Upper lobe of left lung (tissue), 4 donors: ENCODE measurements around the gene HIF3A.

ENCODE experiments used
- EP300 ChIP-seq, 4 donors: sonication (generic); formaldehyde crosslinking; IDR thresholded peaks; one replicate each; pipeline ENCODE4 v1.5.1; 2017; ENCODE audit warnings: antibody characterized with exemption in 4 of 4, control low read depth in 2 of 4
- TF ChIP-seq, protein P1 (sequence below), 6 experiments: fragments of 450-650 bp in 4 of 6; fragments of 200-600 bp in 2 of 6; sonication (generic) in 2 of 6; IDR thresholded peaks; one replicate each; pipeline ENCODE4 v1.5.1; 2016 to 2019; ENCODE audit warnings: antibody characterized with exemption in 6 of 6

DNA sequence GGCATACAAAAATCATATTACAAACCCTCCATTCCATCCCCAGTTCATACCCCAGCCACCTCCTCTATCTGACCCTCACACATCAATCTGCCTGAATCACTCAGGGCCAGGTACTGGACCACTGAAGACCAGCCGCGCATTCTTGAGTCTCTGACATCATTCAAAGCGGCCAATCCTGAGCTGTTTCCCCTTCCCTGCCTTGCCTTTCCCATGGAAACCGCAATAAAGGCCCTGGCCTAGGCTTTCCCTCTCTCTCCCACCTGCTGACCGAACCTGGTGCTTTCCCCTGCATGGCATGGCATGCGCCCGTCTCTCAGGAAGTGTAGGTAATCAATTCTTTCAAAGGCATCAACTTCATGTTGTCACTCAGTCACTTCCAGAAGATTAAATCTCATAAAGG lies 17.7 kb upstream of the HIF3A start:
- no peak for TF ChIP-seq EP300 (IDR thresholded peaks at IDR 0.05)
- TF ChIP-seq, protein P1, sequence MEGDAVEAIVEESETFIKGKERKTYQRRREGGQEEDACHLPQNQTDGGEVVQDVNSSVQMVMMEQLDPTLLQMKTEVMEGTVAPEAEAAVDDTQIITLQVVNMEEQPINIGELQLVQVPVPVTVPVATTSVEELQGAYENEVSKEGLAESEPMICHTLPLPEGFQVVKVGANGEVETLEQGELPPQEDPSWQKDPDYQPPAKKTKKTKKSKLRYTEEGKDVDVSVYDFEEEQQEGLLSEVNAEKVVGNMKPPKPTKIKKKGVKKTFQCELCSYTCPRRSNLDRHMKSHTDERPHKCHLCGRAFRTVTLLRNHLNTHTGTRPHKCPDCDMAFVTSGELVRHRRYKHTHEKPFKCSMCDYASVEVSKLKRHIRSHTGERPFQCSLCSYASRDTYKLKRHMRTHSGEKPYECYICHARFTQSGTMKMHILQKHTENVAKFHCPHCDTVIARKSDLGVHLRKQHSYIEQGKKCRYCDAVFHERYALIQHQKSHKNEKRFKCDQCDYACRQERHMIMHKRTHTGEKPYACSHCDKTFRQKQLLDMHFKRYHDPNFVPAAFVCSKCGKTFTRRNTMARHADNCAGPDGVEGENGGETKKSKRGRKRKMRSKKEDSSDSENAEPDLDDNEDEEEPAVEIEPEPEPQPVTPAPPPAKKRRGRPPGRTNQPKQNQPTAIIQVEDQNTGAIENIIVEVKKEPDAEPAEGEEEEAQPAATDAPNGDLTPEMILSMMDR (IDR thresholded peaks at IDR 0.05): no peak
